K562 (cell line): ENCODE measurements around the gene ASB15. TPM values are rescaled to one million over a fixed set of nuclear protein-coding genes. Genes with fewer than 3 reads are reported as not detected.

ENCODE experiments used
- BMI1 ChIP-seq: fragments of 150-350 bp; IDR thresholded peaks from 2 replicates; pipeline ENCODE4 v1.6.1; 2014; ENCODE audit warnings: low read length
- BRCA1 ChIP-seq, 2 experiments: fragments of 450-650 bp in 1 of 2; sonication (generic) in 1 of 2; formaldehyde crosslinking in 1 of 2; IDR thresholded peaks; 2 replicates each; pipeline versions ENCODE4 v1.5.0 to v1.6.1; 2017 to 2020; ENCODE audit warnings: mild to moderate bottlenecking in 1 of 2, missing genetic modification reagents in 1 of 2
- CCNT2 ChIP-seq: IDR thresholded peaks from 2 replicates; pipeline ENCODE4 v1.6.1; 2011; ENCODE audit warnings: borderline replicate concordance, low read depth, mild to moderate bottlenecking, moderate library complexity, mixed read lengths, low read length; ENCODE audit not compliant: insufficient read length; ENCODE audit errors: extremely low read depth
- CHD2 ChIP-seq: IDR thresholded peaks from 2 replicates; pipeline ENCODE4 v1.6.1; 2011; ENCODE audit warnings: low read depth, low read length
- CSDE1 ChIP-seq, 2 experiments: fragments of 450-650 bp; IDR thresholded peaks; 2 replicates each; pipeline ENCODE4 v1.6.1; 2016; ENCODE audit warnings: mild to moderate bottlenecking in 1 of 2
- GATA2 ChIP-seq: sonication (generic); formaldehyde crosslinking; IDR thresholded peaks from 2 replicates; pipeline ENCODE4 v1.4.0; 2020; ENCODE audit warnings: mild to moderate bottlenecking, missing genetic modification reagents
- HDAC1 ChIP-seq, 2 experiments: fragments of 450-650 bp; IDR thresholded peaks; 2 replicates each; pipeline ENCODE4 v1.6.1; 2016 to 2017; ENCODE audit warnings: inconsistent platforms in 1 of 2, mild to moderate bottlenecking in 1 of 2, moderate library complexity in 1 of 2
- HDGF ChIP-seq: fragments of 450-650 bp; IDR thresholded peaks from 2 replicates; pipeline ENCODE4 v1.6.1; 2016
- HNRNPL ChIP-seq: fragments of 200-400 bp; formaldehyde crosslinking; IDR thresholded peaks from 2 replicates; pipeline ENCODE4 v1.6.1; 2017; ENCODE audit warnings: low read depth, mild to moderate bottlenecking, low read length
- MAFF ChIP-seq: IDR thresholded peaks from 2 replicates; pipeline ENCODE4 v1.6.1; 2012; ENCODE audit warnings: low read length, improper control_type of control experiment
- MAZ ChIP-seq, 2 experiments: fragments of 450-650 bp in 1 of 2; sonication (generic) in 1 of 2; formaldehyde crosslinking; IDR thresholded peaks in 1 of 2; conservative IDR thresholded peaks in 1 of 2; 2 replicates each; pipeline versions ENCODE4 v1.4.0 to v1.5.0; 2020; ENCODE audit warnings: mild to moderate bottlenecking in 1 of 2, missing genetic modification reagents in 1 of 2
- MEF2D ChIP-seq: conservative IDR thresholded peaks from 2 replicates; pipeline ENCODE4 v1.6.1; 2016; ENCODE audit warnings: low read depth, missing genetic modification characterization, missing compliant biosample characterization
- NCOA4 ChIP-seq: fragments of 450-650 bp; IDR thresholded peaks from 2 replicates; pipeline ENCODE4 v1.6.1; 2018; ENCODE audit warnings: mild to moderate bottlenecking; ENCODE audit not compliant: partially characterized antibody
- POLR2AphosphoS2 ChIP-seq: IDR thresholded peaks from 2 replicates; pipeline ENCODE4 v1.6.1; 2012; ENCODE audit warnings: low read length, improper control_type of control experiment
- RBM22 ChIP-seq: fragments of 200-400 bp; formaldehyde crosslinking; IDR thresholded peaks from 2 replicates; pipeline ENCODE4 v1.6.1; 2018; ENCODE audit warnings: low read length, low read depth; ENCODE audit not compliant: poor library complexity, severe bottlenecking
- SETDB1 ChIP-seq: IDR thresholded peaks from one replicate; pipeline ENCODE4 v1.6.1; 2012; ENCODE audit warnings: low read length, control low read depth, inconsistent platforms
- SRF ChIP-seq, 2 experiments: fragments of 250-450, 450-650 bp in 1 of 2; sonication (Bioruptor Pico) in 1 of 2; sonication (generic) in 1 of 2; formaldehyde crosslinking; IDR thresholded peaks; 2 replicates each; pipeline versions ENCODE4 v1.5.0 to v1.5.1; 2020 to 2022; ENCODE audit warnings: mild to moderate bottlenecking in 1 of 2, missing genetic modification reagents in 1 of 2
- STAG1 ChIP-seq: sonication (generic); formaldehyde crosslinking; IDR thresholded peaks from 2 replicates; pipeline ENCODE4 v1.5.0; 2020; ENCODE audit warnings: missing genetic modification reagents, borderline replicate concordance
- TAF9B ChIP-seq: fragments of 450-650 bp; IDR thresholded peaks from 2 replicates; pipeline ENCODE4 v1.6.1; 2018; ENCODE audit warnings: mild to moderate bottlenecking; ENCODE audit not compliant: partially characterized antibody
- XRCC5 ChIP-seq: fragments of 200-400 bp; formaldehyde crosslinking; IDR thresholded peaks from 2 replicates; pipeline ENCODE4 v1.6.1; 2017; ENCODE audit warnings: low read depth, mild to moderate bottlenecking, low read length
- ZC3H8 ChIP-seq: fragments of 450-650 bp; IDR thresholded peaks from 2 replicates; pipeline ENCODE4 v1.6.1; 2017
- ZFP30 ChIP-seq: fragments of 250-450 bp; sonication (Bioruptor Pico); IDR thresholded peaks from 2 replicates; pipeline ENCODE4 v1.8.0; 2022; ENCODE audit warnings: moderate library complexity, mild to moderate bottlenecking, inconsistent platforms, borderline replicate concordance
- ZKSCAN1 ChIP-seq: fragments of 150-350 bp; IDR thresholded peaks from 2 replicates; pipeline ENCODE4 v1.6.1; 2016; ENCODE audit warnings: low read depth, low read length
- ZNF274 ChIP-seq: IDR thresholded peaks from 2 replicates; pipeline ENCODE4 v1.6.1; 2011; ENCODE audit warnings: low read depth, mild to moderate bottlenecking, low read length, moderate library complexity, borderline replicate concordance
- ZNF586 ChIP-seq: fragments of 450-650 bp; formaldehyde crosslinking; conservative IDR thresholded peaks from 2 replicates; pipeline ENCODE4 v1.4.0; 2020; ENCODE audit warnings: mild to moderate bottlenecking, moderate library complexity
- polyA plus RNA-seq, 8 experiments: library from polyadenylated mRNA; depleted of rRNA in 4 of 8; stranded (reverse) in 5 of 8; unstranded in 3 of 8; fragments of >200 nt; fragmentation: Nextera tagmentation in 2 of 8; fragmentation: Illumina TruSeq in 1 of 8; extraction: Ambion mirVana in 2 of 8; extraction: Trizol in 1 of 8; gene quantifications; 2 replicates each; pipeline versions ENCODE4 v1.2.1 to v1.2.3, GENCODE V29; 2011 to 2014; ENCODE audit warnings: inconsistent platforms in 1 of 8, missing spikeins in 1 of 8
- total RNA-seq, 7 experiments: library from RNA; depleted of rRNA in 6 of 7; stranded (reverse); fragments of >200 nt in 6 of 7; fragmentation: Illumina TruSeq in 2 of 7; extraction: Trizol in 2 of 7; gene quantifications; 2 replicates each; pipeline versions ENCODE4 v1.2.1 to v1.2.3, GENCODE V29; 2011 to 2021; ENCODE audit warnings: low replicate concordance in 1 of 7
- TF ChIP-seq, protein P1 (sequence below): fragments of 250-450 bp; sonication (Bioruptor Pico); IDR thresholded peaks from 2 replicates; pipeline ENCODE4 v1.9.0; 2021; ENCODE audit warnings: mild to moderate bottlenecking, inconsistent platforms
- TF ChIP-seq, protein P2 (sequence below): fragments of 450-650 bp; formaldehyde crosslinking; IDR thresholded peaks from 2 replicates; pipeline ENCODE4 v1.4.0; 2020; ENCODE audit warnings: mild to moderate bottlenecking, moderate library complexity

The ASB15 gene
- total and polyA plus RNA-seq, 9 of the 15 experiments (the other 6 are each of a cell fraction or from before 2014, with no cell fraction given): 0.03 to 0.14 (median 0.04) TPM; not detected in 3

DNA sequence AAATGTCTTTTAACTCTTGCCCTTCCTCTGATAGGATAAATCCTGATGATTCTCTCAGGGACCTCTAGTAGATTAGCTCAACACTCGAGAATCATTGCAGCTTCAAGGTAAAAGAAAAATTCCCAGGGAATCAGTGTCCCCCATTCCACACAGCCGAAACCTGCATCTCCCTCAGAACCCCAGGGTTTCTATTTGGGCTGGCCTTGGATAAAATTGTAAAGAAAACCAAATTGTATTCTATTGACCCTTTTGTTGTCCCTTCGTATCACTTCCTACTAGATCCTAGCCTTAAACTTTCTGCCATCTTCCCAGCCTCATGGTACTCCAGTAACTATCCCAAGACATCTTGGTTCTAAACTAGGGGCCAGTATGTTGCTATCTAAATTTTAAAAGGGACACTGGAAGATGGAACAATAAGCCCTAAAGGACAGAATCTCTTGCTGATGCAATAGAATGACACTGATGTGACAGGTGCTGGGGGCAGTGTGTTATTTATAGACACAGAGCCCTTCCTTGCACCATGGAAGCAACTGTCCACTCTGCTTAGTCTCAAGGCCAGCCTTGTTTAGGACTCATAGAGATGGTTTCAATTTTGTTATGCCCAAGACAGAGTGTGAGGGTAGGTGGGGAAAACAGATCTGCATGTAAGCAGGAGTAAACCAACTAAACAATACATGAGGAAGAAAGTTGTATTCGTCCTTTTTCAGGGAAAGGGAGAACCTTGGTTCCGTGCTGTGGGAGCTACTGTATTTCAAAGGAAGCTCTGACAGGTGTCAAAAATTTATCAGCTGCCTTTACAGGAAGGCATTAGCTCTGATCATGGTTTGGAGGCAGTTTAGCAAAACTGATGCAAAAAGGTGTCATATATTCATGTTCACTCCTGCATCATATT, 7.6 kb downstream of the ASB15 start (continued):
- TF ChIP-seq ZKSCAN1 (no peak), TAF9B (no peak), STAG1 (CRISPR knock-in tag) (no peak), RBM22 (no peak), HNRNPL (no peak), CHD2 (no peak), SETDB1 (no peak), BRCA1 (IDR thresholded peaks at IDR 0.05) (no peak), BRCA1 (CRISPR knock-in tag; IDR thresholded peaks at IDR 0.05) (no peak), CSDE1 (IDR thresholded peaks at IDR 0.05) (no peak), SRF (CRISPR knock-in tag; IDR thresholded peaks at IDR 0.05) (no peak), XRCC5 (no peak), CCNT2 (no peak), ZNF586 (CRISPR knock-in tag) (no peak), ZNF274 (no peak), NCOA4 (no peak), HDGF (no peak), GATA2 (CRISPR knock-in tag) (no peak), BMI1 (no peak), POLR2AphosphoS2 (no peak), MAZ (CRISPR knock-in tag; conservative IDR thresholded peaks at IDR 0.05 in 1 of 2, IDR thresholded peaks at IDR 0.05 in 1 of 2) (peak in 1 of 2 experiments; percentile 70; a peak in 3 of 4 replicates), MEF2D (tag) (peak; percentile 95), HDAC1 (IDR thresholded peaks at IDR 0.05) (no peak), MAFF (no peak), ZFP30 (CRISPR knock-in tag) (no peak), ZC3H8 (no peak)
- TF ChIP-seq, protein P1, sequence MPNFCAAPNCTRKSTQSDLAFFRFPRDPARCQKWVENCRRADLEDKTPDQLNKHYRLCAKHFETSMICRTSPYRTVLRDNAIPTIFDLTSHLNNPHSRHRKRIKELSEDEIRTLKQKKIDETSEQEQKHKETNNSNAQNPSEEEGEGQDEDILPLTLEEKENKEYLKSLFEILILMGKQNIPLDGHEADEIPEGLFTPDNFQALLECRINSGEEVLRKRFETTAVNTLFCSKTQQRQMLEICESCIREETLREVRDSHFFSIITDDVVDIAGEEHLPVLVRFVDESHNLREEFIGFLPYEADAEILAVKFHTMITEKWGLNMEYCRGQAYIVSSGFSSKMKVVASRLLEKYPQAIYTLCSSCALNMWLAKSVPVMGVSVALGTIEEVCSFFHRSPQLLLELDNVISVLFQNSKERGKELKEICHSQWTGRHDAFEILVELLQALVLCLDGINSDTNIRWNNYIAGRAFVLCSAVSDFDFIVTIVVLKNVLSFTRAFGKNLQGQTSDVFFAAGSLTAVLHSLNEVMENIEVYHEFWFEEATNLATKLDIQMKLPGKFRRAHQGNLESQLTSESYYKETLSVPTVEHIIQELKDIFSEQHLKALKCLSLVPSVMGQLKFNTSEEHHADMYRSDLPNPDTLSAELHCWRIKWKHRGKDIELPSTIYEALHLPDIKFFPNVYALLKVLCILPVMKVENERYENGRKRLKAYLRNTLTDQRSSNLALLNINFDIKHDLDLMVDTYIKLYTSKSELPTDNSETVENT (CRISPR knock-in tag): no peak
- TF ChIP-seq, protein P2, sequence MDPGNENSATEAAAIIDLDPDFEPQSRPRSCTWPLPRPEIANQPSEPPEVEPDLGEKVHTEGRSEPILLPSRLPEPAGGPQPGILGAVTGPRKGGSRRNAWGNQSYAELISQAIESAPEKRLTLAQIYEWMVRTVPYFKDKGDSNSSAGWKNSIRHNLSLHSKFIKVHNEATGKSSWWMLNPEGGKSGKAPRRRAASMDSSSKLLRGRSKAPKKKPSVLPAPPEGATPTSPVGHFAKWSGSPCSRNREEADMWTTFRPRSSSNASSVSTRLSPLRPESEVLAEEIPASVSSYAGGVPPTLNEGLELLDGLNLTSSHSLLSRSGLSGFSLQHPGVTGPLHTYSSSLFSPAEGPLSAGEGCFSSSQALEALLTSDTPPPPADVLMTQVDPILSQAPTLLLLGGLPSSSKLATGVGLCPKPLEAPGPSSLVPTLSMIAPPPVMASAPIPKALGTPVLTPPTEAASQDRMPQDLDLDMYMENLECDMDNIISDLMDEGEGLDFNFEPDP (CRISPR knock-in tag): no peak
